Subcutaneous adipose tissue (tissue), 4 donors: ENCODE data around the gene EFS. TPM values are rescaled to one million over a fixed set of nuclear protein-coding genes. Genes with fewer than 3 reads are reported as not detected.

Experiments
- CTCF ChIP-seq: fragments of 450-650 bp; IDR thresholded peaks from one replicate; pipeline ENCODE4 v1.5.1; 2016; ENCODE audit warnings: low read depth, mild to moderate bottlenecking, control low read depth, antibody characterized with exemption, moderate library complexity
- total RNA-seq, 4 donors: library from RNA; depleted of rRNA; stranded (reverse); fragments of >200 nt; gene quantifications; one replicate each; pipeline ENCODE4 v1.1.0, GENCODE V29; 2016

The EFS gene
- total RNA-seq, 4 donors from 2014 or later, result 8.5 to 12.8 (median 9.8) TPM

GRCh38 chr14:23380197-23380914, 15.4 kb upstream of the EFS start:
- no peak for TF ChIP-seq CTCF

DNA sequence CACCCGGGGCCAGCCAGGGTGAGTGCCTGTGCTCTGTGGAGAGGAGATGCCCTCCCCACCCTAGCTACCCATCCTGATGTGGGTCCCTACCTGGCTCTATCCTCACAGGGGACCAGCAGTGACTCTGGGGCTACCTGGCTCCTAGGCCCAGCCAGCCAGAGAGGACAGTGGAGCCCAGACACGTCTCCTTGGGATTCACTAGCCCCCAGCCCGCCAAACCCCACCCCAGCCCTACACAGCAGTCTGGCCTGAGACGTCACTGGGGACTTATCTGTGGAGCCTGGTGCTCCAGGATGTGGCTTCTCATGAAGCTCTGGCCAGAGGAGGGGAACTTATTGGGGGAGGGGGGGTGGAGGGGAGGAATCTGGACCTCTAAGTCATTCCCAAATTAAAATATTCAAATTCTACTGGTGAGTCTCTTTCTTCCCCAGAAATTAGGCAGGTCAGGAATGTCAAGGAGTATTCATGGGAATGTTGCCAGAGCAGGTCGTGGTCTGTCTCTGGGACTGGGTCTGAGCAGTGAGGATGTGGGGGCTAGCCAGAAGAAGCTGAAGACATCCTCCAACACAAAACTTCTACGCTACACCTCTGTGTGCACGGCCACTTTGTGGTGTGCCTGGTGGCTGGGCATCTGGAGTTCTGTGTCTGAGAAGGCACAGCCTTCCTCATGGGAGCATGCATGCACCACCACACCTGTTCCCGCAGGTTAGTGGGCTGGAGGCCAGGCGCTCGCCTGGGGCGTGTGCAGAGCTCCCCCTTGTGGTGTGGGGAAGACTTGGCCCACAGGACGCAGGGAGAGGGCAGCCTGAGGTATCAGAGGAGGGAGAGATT, 14.6 kb upstream of the EFS start:
- no peak for TF ChIP-seq CTCF

DNA sequence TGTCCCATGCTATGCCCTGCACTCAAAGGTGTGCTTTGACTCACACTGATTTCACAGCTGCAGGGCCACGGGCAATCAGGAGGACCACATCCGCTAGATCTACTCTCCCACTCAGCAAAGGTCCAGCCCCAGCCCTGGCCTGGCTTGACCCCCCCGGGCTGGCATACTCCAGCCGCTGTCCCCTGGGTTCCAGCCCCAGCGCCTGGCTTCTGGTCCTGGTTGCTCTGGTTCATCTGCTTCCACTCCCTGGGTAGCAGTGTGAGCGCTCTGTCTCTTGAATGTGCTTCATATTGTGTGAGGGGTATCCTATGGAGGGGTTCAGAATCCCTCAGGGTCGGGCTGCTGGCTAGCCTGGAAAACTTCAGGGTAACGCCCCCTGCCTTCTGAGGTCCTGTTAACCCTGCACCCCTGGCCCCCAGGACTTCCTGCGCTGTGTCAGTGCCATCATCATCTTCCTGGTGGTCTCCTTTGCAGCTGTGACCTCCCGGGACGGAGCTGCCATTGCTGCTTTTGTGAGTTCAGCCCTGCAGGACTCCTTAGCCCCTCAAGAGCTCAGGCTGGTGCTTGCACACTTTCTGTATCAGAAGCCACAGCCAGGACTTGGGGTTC, 13.7 kb upstream of the EFS start:
- no peak for TF ChIP-seq CTCF

DNA sequence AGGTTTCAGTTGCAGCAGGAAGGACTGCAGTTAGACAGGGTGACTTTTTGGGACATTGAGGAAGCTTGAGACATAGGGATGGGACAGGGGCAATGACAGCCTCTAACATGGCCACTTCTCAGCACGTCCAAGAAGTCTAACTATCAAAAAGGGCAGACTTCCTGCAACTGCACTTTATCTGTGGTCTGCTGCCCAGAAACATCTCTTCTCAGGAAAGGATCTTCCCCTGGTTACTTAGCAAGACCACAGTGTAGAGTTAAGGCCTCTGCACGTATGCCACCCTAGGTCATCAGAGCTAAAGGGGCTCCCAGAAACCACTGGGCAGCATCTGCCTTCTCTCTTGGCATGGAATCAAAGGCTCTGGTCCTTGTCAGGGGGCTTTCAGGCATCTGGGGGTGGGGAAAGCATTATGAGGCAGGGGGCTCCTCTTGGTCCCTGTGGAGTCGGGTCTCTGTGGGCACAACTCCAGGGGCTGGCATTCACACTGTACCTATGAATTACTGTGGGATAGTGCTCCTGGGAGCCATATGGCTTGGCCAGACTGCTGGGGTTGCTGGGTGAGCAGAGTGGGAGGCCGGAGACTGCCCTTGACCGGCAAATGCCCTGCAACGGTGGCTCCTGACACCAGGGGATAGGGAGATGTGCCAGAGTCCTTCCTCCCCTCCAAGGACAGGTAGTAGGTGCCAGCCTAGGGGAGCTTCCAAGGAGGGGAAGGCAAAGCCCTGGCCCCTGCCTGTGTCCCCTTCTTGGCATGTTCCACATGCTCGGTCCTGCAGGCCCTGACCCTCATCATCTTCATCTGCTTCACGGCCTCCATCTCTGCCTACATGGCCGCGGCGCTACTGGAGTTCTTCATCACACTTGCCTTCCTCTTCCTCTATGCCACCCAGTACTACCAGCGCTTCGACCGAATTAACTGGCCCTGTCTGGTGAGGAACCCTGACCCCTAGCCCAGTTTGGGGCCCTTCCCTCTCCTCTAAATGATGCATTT, 12.9 kb upstream of the EFS start:
- no peak for TF ChIP-seq CTCF

- no peak for TF ChIP-seq CTCF
Measured at GRCh38 chr14:23377198-23377550, 12.2 kb upstream of the EFS start.

DNA sequence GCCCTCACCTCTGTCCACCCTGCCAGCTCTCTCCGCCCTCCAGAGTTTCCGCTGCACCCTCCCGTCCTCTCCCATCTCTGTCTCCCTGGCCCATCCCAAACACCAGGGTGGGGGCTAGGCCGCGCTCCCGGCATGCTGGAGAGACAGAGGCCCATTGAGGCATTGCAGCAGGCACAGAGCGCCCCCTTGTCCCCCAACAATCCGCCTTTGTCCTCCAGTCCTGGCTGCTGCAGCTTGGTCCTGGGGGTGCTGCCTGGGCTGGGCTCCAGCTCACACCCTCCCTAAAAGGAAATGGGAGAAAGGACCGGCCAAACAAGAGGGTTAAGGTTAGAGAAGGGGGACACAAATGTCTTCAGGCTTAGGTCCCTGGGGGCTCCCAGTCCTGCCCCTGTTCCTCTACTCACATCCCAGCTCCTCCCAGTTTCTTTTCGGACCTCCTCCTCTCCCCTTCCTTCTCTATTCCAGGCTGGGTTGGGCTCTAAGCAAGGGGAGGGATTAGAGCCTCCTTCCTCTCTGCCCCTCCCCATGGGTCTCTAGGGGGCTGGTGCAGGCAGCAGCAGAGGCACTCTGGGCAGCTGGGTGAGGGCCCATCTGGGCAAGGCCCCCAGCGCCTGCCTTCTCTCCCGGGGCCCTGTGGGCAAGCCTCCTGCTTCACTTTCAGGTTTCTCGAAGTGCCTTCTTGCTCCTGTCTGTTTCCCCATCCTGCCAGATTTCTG, 11.7 kb upstream of the EFS start, which contains the start of gene CMTM5:
Gene CMTM5, plus strand, starts transcription at position 565 of the 716 bp plus-strand sequence. CDS start 206 bp downstream, outside the sequence.
- TF ChIP-seq CTCF, result no peak
